ENCODE results near the gene NPL.

- TF ChIP-seq ZNF256 (CRISPR knock-in tag; conservative IDR thresholded peaks at IDR 0.05) (no peak), NBN (conservative IDR thresholded peaks at IDR 0.05) (no peak)
Observed at GRCh38 chr1:182778862-182779261, 10.7 kb upstream of the NPL start.

All from HepG2 (cell line).